AG10803 (cell line): Measurements from ENCODE around the gene ALK.
"Not testable (repeated sequence)": the region's sequence is repeated elsewhere in the genome, so short reads cannot be mapped to it uniquely, and the experiment has no call there.

Source experiments
- DNase-seq: peaks from one replicate; pipeline ENCODE4 v3.0.0; 2010; ENCODE audit warnings: low read depth
- H3K4me3 ChIP-seq: 2 replicates; pipeline ENCODE4 v1.5.1; 2011; ENCODE audit warnings: mild to moderate bottlenecking, low read length, control low read depth
- CTCF ChIP-seq: conservative IDR thresholded peaks from 2 replicates; pipeline ENCODE4 v1.5.1; 2011; ENCODE audit warnings: mild to moderate bottlenecking, low read length, control low read depth, inconsistent platforms

The ALK gene

GRCh38 chr2:29831560-29831959 is 89.8 kb downstream of the ALK start:
- TF ChIP-seq CTCF: no peak
- no peak overlapping the region for H3K4me3 ChIP-seq
- DNase-seq: no peak

DNA sequence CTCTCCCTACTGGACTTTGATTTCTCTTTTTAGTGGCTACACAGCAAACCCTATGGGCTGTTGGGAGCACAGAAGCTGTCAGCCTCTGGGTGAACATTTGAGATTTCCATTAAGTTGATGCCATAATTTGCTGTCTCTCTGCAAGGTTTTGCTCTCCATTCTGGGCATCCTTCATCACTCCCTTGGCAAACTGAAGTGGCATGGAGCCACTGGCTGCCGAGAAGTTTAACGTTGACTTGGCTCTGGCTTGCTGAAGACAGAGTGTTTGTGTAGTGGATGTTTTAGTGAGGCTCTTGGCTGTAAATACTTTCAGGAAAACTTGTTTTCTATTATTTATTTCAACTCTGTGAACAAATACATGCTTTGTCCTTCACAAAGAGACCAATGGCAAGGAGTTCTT is 91.5 kb downstream of the ALK start:
- no peak overlapping the region for H3K4me3 ChIP-seq
- DNase-seq: no peak
- TF ChIP-seq CTCF: no peak

DNA sequence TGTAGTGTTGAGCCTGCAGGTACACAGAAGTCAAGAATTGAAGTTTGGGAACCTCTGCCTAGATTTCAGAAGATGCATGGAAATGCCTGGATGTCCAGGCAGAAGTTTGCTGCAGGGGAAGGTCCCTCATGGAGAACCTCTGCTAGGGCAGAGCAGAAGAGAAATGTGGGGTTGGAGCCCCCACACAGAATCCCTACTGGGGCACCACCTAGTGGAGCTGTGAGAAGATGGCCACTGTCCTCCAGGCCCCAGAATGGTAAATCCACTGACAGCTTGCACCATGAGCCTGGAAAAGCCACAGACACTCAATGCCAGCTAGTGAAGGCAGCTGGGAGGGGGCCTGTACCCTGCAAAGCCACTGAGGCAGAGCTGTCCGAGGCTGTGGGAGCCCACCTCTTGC is 97.2 kb downstream of the ALK start:
- TF ChIP-seq CTCF: peak; percentile 18; the same call in 1 of the 2 replicates
- not testable (repeated sequence) for H3K4me3 ChIP-seq, DNase-seq

DNA sequence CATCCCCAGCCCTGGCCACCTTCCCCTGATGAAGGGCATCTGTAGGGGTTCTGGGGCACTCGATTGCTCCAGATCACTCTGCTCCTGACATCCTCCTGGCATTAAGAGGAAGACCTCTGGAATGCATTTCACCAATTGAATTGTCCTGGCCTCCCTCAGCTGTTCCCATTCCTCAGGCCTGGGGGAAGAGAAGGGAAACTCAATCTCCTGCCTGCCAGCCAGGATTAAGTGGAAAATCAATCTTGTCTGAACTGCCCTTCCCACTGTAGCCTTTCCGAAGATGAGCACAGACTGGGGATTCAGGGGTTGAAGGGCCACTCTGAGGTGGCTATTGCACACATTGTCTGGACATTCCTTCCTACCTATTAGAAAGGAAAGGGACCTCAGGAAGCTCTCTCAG is 99.8 kb downstream of the ALK start:
- no peak for DNase-seq
- TF ChIP-seq CTCF: no peak
- H3K4me3 ChIP-seq: no peak overlapping the region

GRCh38 chr2:29819570-29819969 is 101.8 kb downstream of the ALK start:
- TF ChIP-seq CTCF: no peak
- DNase-seq: no peak

DNA sequence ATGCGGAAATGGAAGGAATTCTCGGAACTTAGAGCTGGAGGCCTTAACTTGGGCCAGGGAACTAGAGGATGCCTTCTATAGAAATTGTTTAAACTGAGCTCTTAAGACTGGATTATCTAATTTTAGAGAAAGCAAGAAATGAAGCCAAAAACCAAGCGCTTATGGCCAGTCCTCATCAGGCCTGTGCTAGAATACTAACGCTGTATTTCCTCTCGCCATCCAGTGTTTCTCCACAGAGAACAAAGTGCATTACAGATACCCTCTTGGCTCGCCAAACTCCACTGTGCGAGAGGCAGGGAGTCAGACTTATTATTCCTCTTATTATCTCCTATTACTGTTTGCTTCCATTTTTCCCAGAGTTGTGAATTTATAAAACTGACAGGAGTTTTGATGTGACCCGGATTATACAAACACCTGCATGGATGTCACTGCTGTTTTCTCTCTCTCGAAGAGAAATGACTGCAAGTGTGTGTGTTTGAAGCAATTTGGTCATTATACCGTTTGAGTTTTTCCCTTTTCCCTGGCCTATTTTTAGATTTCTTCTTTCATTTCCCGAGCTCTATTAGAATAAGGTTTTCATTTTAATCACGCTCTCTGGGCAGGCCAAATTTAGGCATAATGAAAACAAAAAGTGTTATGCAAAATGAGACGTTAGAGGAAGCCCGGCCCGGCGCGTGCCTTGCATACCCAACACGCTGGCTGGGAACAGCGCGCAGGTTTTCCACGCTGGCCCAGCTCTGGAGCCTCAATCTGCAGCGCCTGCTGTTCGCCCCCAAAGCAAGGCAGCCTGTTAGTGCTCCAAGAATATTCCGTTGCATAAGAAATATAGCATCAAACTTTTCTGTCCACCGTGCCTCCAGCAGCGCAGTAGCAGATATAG is 103.3 kb downstream of the ALK start:
- DNase-seq: no peak
- no peak for TF ChIP-seq CTCF
- no peak overlapping the region for H3K4me3 ChIP-seq

More at GRCh38 chr2:29819570-29819969, 101.8 kb downstream of the ALK start:
- no peak overlapping the region for H3K4me3 ChIP-seq

DNA sequence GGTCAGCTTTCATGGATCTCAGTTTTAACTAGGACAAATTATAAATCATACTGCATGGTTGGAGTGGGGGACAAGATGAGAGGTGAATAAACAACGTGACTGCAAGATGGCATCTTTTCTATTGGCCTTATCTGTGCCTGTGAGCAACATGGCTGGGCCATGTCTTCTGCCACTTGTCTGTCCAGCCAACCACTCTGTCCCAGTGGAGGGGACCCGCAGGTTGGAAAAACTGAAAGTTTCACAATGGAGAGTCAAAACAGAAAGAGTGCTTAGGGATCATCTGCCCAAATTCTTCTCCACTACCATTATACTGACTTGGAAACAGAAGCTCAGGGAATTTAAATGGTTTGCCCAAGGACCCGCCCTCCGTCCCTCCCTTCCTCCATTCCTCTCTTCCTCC is 104.1 kb downstream of the ALK start:
- TF ChIP-seq CTCF: no peak
- no peak for DNase-seq
- H3K4me3 ChIP-seq: no peak overlapping the region
